ENCODE data around the gene PHLDB2. TPM values are rescaled to one million over a fixed set of nuclear protein-coding genes. Genes with fewer than 3 reads are reported as not detected.

Gene PHLDB2
- polyA plus RNA-seq, 2 of the 4 experiments (the other 2 are of a cell fraction), result 39.5 to 50.6 TPM

- Histone ChIP-seq H3K4me1 (peaks cover 45% of the 10 kb centered on the region), H3K27ac (peak overlapping the region; percentile 27 to 72; a peak in 4 of 6 replicates), H3K4me2 (peak overlapping the region; percentile 23; the same call in 2 of the 3 replicates), H3K4me3 (no peak overlapping the region), H3K9me3 (no peaks in the 10 kb centered on the region)
- CTCF ChIA-PET, result interaction anchor here (0.7 to 3.2 kb wide), 4 partner anchors 10 to 1482 kb away, joined by 3 to 18 read pairs (median 4); no protein-coding TSS in a partner anchor
- POLR2A ChIA-PET, result interaction anchor here (0.7 to 0.8 kb wide), 4 partner anchors 9 to 114 kb away, joined by 3 to 7 read pairs (median 3); no protein-coding TSS in a partner anchor
- no peak for DNase-seq (ENCODE audit: low read depth in 1 of 2, low spot score in 1 of 2)
- TF ChIP-seq CHD2 (IDR thresholded peaks at IDR 0.05; ENCODE audit: low read length, partially characterized antibody) (no peak), CHD4 (IDR thresholded peaks at IDR 0.05; ENCODE audit: borderline replicate concordance) (no peak), PHF8 (IDR thresholded peaks at IDR 0.05; ENCODE audit: borderline replicate concordance, low read depth) (no peak), CBX2 (IDR thresholded peaks at IDR 0.05; ENCODE audit: borderline replicate concordance, low read depth) (no peak), CEBPB (IDR thresholded peaks at IDR 0.05) (no peak), MAFK (IDR thresholded peaks at IDR 0.05; ENCODE audit: partially characterized antibody) (no peak), MAZ (IDR thresholded peaks at IDR 0.05; ENCODE audit: borderline replicate concordance, low read depth, low read length) (no peak), RCOR1 (IDR thresholded peaks at IDR 0.05; ENCODE audit: low read depth, low read length) (no peak), CTCF (IDR thresholded peaks at IDR 0.05) (no peak), JUN (IDR thresholded peaks at IDR 0.05) (no peak), HDAC2 (IDR thresholded peaks at IDR 0.05) (no peak)
- TF ChIP-seq, protein P1, sequence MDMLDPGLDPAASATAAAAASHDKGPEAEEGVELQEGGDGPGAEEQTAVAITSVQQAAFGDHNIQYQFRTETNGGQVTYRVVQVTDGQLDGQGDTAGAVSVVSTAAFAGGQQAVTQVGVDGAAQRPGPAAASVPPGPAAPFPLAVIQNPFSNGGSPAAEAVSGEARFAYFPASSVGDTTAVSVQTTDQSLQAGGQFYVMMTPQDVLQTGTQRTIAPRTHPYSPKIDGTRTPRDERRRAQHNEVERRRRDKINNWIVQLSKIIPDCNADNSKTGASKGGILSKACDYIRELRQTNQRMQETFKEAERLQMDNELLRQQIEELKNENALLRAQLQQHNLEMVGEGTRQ (IDR thresholded peaks at IDR 0.05), result no peak
- WGBS (ENCODE audit: missing lambda C conversion rate), result 49% methylated on average over 8 of the region's 8 CpGs
- ATAC-seq, result peak in 1 of 2 experiments; percentile 51; a peak in 3 of 6 replicates
- no peak for FAIRE-seq
Observed at GRCh38 chr3:111851511-111851954, 7.5 kb upstream of the PHLDB2 start.

DNA sequence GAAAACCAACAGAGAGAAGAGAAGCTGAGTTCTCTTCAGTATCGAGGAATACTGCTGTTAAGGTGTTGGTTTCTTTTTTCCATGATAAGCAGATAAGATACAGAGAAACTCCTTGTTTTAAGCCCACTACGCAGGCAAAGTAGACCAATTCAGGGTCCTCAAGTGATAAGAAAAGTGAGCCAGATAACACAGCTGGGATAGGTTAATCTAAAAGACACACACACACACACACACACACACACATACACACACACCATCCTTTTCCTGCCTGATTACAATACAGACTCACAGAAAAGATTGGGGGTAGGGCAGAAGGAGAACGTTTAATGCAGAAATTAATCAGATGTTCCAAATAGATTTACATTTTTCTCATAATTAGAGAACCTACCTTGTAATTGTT, 6.5 kb upstream of the PHLDB2 start:
- Histone ChIP-seq H3K27ac (peak overlapping the region; percentile 18 to 43; a peak in 3 of 6 replicates), H3K4me2 (no peak overlapping the region; the same call in 2 of the 3 replicates), H3K9me3 (no peaks in the 10 kb centered on the region), H3K4me3 (no peak overlapping the region), H3K4me1 (peaks cover 34% of the 10 kb centered on the region)
- CTCF ChIA-PET, result interaction anchor here (0.6 to 0.7 kb wide), 2 partner anchors 17 to 19 kb away, joined by 3 read pairs; no protein-coding TSS in a partner anchor
- FAIRE-seq, result no peak
- no peak for DNase-seq (ENCODE audit: low read depth in 1 of 2, low spot score in 1 of 2)
- WGBS (ENCODE audit: missing lambda C conversion rate), result 64% methylated on average over 3 of the region's 3 CpGs
- ATAC-seq, result no peak
- no peak for TF ChIP-seq ESRRA (IDR thresholded peaks at IDR 0.05; ENCODE audit: borderline replicate concordance, low read length)
- POLR2A ChIA-PET, result no interaction called here

DNA sequence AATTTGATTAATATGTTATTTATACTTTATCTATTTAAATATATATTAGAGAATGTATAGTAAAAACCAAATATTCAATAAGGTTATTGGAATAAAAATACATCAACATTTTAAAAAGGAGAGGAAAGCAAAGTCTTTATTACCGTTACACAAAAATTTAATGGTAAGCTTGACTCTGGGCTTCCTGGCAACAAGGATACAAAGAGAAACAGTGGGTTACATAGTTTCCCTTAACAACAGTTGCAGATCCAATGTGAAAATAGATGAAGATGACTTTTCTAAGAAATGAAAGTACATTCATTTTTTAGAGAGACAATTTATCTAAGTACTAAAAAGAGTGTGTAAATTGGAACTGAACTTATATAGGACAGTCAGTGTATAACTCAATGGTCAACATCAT, 6.0 kb upstream of the PHLDB2 start:
- CTCF ChIA-PET, result interaction anchor here (0.7 to 0.9 kb wide), 2 partner anchors 19 to 115 kb away, joined by 3 read pairs; no protein-coding TSS in a partner anchor
- Histone ChIP-seq H3K9me3 (no peaks in the 10 kb centered on the region), H3K4me1 (peaks cover 32% of the 10 kb centered on the region), H3K4me2 (no peak overlapping the region), H3K27ac (no peak overlapping the region), H3K4me3 (no peak overlapping the region)
- WGBS (ENCODE audit: missing lambda C conversion rate), result 89% methylated on average over 1 of the region's 1 CpG
- POLR2A ChIA-PET, result no interaction called here
- TF ChIP-seq MAFK (IDR thresholded peaks at IDR 0.05; ENCODE audit: partially characterized antibody) (no peak), ESRRA (IDR thresholded peaks at IDR 0.05; ENCODE audit: borderline replicate concordance, low read length) (no peak), FOSL2 (IDR thresholded peaks at IDR 0.05) (no peak), FOSL2 (CRISPR knock-in tag; IDR thresholded peaks at IDR 0.05) (no peak), MAX (IDR thresholded peaks at IDR 0.05) (no peak), RARB (CRISPR knock-in tag; IDR thresholded peaks at IDR 0.05) (no peak), ZSCAN20 (CRISPR knock-in tag; IDR thresholded peaks at IDR 0.05) (no peak), CEBPB (IDR thresholded peaks at IDR 0.05) (no peak), JUN (IDR thresholded peaks at IDR 0.05) (no peak), RCOR1 (IDR thresholded peaks at IDR 0.05; ENCODE audit: low read depth, low read length) (no peak), TFCP2L1 (CRISPR knock-in tag; IDR thresholded peaks at IDR 0.05) (no peak), MYC (IDR thresholded peaks at IDR 0.05; ENCODE audit: borderline replicate concordance, low read length) (no peak), PHF8 (IDR thresholded peaks at IDR 0.05; ENCODE audit: borderline replicate concordance, low read depth) (no peak)
- TF ChIP-seq, protein P2, sequence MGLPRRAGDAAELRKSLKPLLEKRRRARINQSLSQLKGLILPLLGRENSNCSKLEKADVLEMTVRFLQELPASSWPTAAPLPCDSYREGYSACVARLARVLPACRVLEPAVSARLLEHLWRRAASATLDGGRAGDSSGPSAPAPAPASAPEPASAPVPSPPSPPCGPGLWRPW (IDR thresholded peaks at IDR 0.05), result no peak
- FAIRE-seq, result no peak
- ATAC-seq, result no peak
- no peak for DNase-seq (ENCODE audit: low read depth in 1 of 2, low spot score in 1 of 2)
